GM19240 (cell line): ENCODE data around the gene TGFB1I1.
"Not testable (repeated sequence)": the region's sequence is repeated elsewhere in the genome, so short reads cannot be mapped to it uniquely, and the experiment has no call there.

Experiments used
- DNase-seq: peaks from one replicate; pipeline ENCODE4 v3.0.0; 2011; ENCODE audit warnings: low spot score; ENCODE audit not compliant: insufficient read length

TGFB1I1 gene

DNA sequence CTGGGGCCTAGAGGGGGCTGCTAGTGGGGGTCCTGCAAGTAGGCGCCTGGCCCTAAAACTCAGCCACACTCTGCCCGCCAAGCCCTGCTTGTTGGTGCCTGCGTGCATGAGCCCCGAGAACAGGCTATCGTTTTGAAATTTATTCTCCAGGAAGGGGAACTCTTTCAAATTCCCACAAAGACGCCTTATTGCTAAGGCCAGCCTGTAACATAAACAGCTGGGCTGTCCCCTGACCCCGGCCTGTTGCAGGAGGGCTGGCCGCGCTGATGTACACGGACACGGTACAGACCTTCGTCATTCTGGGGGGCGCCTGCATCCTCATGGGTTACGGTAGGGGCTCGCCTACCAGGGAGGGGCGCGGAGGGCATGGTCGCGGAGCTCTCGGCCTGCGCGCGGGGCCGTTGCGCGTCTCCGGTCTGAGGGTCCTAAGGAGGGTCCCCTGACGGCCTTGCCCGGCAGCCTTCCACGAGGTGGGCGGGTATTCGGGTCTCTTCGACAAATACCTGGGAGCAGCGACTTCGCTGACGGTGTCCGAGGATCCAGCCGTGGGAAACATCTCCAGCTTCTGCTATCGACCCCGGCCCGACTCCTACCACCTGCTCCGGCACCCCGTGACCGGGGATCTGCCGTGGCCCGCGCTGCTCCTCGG is 15.2 kb downstream of the TGFB1I1 start:
- no peak for DNase-seq

DNA sequence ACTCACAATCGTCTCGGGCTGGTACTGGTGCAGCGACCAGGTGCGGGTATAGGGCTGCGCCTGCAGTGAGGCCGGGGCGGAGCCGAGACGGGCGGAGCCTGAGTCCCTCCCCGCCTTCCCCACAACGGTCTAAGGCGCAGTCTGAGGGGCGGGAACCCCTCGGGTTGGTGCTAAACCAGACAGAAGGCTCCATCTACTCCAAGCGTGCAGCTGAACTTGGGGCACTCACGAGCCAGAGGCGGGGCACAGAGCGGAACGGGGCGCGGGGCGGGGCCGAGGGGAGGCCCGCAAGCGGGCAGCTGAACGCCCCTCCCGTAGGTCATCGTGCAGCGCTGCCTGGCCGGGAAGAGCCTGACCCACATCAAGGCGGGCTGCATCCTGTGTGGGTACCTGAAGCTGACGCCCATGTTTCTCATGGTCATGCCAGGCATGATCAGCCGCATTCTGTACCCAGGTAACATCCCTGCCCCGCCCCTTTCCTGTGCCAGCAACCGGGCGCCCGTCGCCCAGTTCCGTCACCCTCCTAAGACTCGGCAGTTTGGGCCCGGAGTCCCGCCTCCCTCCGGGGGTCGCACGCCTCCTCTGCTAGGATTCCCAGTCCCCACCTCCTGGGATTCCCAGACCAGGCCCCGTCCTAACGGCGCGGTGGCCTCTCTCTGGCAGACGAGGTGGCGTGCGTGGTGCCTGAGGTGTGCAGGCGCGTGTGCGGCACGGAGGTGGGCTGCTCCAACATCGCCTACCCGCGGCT is 15.9 kb downstream of the TGFB1I1 start:
- no peak for DNase-seq

DNA sequence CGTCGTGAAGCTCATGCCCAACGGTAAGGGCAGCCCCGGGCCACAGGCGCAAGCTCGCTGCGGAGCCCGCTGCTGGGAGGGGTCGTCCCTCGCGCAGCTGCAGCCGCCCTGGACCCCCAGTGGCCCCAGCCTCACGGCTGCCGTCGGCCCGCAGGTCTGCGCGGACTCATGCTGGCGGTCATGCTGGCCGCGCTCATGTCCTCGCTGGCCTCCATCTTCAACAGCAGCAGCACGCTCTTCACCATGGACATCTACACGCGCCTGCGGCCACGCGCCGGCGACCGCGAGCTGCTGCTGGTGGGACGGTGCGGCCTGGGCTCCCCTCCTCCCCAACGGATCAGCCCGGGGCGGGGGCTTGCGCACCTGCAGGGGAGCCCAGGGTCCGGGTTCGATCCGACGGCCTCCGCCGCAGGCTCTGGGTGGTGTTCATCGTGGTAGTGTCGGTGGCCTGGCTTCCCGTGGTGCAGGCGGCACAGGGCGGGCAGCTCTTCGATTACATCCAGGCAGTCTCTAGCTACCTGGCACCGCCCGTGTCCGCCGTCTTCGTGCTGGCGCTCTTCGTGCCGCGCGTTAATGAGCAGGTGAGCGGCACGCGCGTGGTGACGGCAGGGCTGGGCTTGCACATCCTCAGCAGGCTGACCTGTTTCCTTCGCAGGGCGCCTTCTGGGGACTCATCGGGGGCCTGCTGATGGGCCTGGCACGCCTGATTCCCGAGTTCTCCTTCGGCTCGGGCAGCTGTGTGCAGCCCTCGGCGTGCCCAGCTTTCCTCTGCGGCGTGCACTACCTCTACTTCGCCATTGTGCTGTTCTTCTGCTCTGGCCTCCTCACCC is 16.7 kb downstream of the TGFB1I1 start:
- DNase-seq: no peak

DNA sequence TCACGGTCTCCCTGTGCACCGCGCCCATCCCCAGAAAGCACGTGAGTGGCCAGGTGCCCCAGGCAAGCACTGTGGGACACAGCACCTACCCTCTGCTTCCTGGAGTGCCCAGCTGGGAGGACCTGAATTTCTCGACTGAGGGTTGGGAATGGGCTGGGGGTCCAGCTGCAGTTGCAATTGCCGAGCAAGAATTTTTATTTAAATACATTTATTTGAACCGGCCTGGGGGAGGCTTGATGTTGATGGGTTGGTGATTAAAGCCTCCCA is 17.3 kb downstream of the TGFB1I1 start:
- DNase-seq: no peak

DNA sequence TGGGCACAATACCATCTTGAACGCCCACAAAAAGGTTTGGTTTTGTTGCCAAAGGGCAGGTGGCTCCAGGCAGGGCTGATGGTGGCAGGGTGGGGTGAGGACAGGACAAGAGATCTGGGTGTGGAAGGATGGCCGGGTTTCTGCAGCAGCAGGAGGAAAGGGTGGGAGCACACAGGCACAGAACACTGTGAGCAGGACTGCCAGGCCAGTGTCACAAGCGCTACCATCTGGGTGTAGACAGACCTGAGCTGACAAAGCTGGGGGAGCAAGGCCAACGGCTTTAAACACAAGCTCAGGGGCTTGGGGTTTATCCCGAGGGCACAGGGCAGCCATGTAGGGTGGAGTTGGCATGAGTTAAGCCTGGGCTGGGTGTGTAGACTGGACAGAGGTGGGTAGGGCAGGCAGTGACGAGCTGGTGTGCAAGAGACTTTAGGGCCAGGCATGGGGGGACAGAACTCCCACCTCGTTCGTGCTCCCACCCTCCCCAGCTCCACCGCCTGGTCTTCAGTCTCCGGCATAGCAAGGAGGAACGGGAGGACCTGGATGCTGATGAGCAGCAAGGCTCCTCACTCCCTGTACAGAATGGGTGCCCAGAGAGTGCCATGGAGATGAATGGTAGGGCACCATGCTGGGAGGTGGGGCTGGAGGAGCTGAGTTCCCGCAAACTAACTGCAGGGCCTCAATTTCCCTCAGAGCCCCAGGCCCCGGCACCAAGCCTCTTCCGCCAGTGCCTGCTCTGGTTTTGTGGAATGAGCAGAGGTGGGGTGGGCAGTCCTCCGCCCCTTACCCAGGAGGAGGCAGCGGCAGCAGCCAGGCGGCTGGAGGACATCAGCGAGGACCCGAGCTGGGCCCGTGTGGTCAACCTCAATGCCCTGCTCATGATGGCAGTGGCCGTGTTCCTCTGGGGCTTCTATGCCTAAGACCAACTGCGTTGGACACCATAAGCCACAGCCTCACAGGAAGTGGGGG is 17.9 kb downstream of the TGFB1I1 start:
- DNase-seq: no peak

DNA sequence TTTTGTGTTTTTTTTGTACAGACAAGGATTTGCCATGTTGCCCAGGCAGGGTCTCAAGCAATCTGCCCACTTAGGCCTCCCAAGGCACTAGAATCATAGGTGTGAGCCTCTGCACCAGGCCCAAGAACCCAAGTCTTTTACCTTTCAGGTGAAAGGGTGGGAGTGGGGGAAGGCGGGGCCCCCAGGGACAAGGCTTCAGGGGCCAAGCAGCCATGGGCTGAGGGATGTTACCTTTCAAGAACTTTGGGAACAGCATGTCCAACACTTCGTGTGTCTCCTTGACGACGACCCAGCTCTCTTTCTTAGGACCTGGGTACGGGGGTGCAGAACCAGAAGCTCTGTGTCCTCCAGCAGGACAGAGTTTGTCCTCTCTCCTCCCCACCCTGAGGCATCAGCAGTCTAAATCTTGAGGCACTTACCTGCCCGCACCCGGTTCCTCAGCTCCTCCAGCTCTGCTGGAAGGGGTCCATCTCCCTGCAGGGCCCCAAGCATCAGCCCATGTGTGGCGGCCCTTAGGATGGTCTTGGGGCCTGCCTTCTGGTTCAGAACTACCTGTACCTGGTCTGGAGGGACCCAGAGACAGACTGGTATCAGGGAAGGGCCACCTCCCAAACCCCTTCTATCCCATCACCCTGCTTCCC is 19.9 kb downstream of the TGFB1I1 start:
- DNase-seq: no peak

DNA sequence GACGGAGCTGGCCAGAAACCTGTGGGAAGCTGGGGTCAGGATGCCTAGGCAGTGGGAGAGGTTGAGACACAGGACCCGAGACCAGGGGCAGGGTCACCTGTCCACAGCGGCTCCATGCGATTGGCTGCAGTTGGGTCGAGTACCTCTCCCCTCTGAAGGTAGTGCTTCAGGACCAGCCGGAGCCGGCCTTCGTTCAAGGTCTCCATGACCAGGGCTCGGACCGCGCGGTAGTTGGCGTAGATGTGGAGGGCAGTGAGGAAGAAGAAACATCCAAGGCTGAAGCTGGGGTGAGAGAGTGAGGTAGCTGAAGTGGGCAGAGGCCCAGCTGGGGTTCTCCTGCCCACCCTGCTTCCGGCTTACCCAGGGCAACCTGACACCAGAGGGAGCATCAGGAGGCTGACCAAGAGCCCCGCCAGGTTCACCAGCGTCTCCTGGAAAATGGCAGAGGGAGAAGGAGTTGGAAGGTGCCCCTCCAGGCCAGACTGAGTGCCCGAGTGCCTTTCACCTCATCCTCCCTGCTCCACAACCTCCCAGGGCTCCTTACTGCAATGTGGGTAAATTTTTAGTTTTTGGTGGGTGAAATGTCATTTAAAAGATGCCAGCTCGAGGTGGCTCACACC is 21.7 kb downstream of the TGFB1I1 start:
- no peak for DNase-seq

DNA sequence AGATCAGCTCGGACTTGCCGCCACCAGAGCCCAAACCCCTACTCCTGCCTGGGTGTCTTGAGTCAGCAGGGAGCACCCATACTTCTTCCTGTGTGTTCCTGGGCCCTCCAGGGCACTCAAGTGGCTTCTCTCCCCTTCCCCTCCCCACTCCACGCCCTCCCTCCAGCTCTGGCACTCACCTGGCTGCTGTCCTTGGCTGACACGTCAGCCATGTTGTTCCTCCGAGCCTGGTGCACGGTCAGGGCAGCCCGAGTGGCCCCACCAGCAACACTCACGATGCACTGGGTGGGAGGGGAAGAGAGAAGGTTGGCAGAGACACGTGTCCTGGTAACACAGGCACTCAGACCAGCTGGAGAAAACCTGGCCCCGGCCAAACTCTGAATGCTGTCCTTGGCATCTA is 24.7 kb downstream of the TGFB1I1 start:
- DNase-seq: no peak

DNA sequence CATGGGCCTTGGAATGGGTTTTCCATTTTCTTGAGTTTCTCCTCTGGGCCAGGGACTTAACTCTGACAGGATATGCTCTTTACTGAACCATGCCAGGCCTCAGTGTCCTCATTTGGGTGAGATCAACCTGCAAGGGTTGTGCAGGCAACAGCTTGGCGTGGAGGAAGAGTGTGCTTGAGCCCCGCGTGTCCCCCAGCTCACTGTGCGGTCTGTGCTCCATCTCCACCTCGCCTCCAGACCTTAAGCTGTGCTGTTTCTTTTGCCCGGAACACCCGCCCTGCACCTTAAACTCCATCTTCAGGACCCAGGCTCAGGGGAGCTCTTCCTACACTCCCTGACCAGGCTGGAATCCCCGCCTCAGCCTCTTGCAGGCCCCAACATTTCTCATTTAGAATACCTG is 26.5 kb downstream of the TGFB1I1 start:
- no peak for DNase-seq

DNA sequence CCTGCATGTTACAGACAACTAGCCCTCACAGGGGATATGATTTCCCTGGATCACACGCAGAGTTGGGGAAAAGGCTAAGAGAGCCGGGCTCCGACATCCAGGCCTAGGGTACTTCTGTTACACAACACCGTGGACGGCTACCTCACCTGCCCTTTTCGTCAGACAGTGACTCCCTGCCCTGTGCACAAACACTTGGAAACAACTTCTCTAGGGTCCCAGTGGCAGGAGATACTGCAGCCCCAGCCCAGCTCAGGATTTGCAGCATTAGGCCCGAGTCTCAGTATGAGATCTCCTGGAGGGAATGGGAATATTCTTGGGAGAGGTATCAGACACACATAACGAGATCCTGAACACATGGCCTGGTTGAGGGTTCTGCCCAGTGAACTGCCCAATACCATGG is 28.0 kb downstream of the TGFB1I1 start:
- no peak for DNase-seq

DNA sequence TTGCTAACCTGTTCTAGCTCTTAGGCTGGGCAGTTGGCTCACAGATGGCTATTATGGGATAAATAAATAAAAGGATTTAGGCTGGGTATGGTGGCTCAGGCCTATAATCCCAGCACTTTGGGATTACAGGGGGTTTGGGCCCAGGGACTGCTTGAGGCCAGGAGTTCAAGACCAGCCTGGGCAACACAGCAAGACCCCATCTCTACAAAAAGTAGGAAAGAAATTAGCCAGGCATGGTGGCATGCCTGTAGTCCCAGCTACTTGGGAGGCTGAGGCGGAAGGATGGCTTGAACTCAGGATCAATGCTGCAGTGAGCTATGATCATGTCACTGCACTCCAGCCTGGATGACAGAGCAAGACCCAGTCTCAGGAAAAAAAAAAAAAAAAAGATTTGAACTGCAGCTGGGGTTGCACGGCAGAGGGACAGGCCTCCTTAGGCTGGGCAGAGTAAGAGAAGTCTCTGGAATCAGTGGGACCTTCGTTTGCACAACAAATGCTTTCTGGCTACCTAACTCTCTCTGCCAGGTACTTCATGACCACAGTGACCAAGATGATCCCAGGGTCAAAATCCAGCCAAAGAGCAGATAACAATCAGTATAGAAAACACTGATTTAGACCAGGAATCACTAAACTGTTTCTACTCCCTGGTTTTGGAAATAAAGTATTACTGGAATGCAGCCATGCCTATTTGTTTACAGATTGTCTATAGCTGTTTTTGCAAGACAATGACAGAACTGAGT is 29.4 kb downstream of the TGFB1I1 start:
- no peak for DNase-seq

DNA sequence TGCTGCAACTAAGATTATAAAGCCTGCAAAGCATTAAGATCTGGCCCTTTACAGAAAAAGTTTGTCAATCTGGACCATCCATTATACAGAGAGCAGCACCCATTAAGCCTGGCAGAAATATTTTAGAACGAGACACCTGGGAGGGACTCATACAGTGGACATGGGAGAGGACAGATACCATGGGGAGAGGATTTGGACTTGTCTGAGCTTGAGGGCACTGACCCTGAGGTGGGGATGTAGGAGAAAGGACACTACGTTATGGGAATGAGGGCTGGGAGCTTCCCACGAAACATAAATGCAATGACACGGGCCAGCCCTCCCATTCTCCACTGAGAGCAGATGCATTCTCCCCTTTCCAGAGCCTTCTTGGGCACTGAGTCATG is 30.0 kb downstream of the TGFB1I1 start:
- DNase-seq: no peak

DNA sequence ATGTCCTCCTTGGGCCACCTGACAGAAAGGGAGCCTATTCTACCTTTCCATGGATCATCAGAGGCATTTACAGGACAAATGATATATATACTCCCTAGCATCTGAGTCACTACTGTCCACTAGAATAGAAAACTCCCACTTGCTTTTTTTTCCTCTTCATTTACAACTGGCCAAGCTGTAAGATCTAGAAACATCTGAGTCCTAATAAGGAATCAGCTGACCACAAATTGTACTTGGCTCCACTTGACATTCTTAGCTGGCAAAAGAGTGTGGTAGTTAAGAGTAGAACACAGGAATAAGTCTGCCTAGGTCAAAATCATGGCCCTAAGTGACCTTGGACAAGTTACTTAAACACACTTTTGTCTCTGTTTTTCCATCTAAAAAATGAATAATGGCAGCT is 31.0 kb downstream of the TGFB1I1 start:
- DNase-seq: no peak

DNA sequence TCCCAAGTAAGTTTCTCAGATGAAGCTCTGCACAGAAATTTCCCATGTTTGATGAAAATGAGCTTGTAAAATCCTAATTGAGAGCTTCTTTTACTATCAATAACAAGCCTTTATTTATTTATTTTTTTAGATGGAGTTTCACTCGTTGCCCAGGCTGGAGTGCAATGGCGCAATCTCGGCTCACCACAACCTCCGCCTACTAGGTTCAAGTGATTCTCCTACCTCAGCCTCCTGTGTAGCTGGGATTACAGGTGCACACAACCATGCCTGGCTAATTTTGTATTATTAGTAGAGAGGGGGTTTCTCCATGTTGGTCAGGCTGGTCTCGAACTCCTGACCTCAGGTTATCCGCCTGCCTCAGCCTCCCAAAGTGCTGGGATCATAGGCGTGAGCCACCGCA is 31.6 kb downstream of the TGFB1I1 start:
- DNase-seq: not testable (repeated sequence)

DNA sequence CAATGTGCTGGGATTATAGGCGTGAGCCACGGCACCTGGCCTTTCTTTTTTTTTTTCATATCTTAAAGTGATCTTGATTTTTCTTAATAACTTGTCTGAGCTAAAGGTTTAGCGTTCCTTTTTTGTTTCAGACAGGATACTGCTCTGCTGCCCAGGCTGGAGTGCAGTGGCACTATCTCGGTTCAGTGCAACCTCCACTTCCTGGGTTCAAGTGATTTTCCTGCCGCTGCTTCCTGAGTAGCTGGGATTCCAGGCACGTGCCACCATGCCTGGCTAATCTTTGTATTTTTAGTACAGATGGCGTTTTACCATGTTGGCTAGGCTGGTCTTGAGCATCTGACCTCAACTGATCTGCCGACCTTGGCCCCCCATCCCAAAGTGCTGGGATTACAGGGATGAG is 32.2 kb downstream of the TGFB1I1 start:
- DNase-seq: no peak

DNA sequence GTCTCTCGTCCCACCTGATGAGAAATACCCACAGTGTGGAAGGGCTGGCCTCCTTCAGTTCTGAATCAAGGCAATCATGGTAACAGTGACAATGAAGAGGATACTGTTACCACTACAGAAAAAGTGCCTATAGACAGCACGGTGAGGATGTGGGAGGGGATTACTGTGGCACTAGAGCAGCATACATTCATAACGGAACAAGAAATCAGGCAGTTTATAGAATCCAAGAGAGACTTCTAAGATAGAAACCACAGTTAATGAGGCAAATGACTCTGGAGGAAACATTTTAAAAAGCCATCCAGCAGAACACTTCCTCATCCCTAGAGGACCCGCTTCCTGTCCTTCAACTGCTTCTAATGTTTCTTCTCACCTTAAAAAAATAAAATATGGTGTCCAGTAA is 33.5 kb downstream of the TGFB1I1 start:
- no peak for DNase-seq

DNA sequence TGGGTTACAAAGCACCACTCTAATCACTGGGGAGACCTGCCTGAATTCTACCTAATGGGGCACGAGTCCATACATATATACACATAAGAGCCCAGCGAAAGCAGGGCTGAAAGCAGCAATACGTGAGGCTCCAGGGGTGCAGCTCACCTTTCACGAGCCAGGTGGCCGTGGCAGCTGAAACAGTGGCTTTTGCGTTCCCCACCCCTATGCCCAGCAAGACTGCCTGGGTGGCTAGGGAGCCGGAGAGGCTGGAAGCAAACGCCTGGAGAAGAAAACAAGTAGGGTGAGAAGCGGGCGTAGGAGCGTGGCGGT is 35.6 kb downstream of the TGFB1I1 start:
- DNase-seq: no peak

DNA sequence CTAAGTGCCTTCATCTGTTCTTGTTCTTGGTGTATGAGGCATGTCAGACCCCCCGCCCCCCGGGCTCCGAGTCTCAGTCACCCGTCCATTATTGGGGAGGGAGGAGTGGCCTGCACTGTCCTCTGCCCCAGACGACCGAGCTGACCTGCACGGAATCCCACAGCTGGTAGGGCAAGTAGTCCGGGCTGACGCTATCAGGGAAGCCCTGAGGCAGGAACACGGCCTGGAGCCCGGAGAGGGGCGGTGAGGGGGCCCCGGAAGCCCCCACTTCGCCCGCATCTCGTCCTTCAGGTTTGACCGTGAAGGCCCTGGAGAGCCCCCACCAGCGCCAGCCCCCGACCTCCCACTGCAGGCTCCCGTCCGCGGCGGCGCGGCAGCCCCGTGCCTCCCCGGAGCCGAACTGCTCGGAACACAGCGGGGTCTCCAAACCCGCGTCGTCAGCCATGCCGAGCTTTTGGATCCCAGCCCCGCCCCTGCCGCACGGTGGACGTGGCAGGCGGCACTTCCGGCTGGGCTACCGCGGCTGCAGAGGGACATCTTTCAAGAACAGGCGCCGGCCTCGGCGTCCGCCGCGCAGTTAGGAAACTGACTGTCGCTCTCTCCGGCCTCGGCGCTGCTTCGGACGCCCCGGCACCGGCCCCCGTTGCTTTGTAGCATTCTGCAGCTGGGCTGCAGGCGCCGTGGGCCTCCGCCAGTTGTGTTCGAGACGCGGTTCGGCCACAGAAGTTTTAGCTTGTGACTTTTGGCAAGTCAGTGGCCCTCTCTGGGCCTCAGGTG is 36.2 kb downstream of the TGFB1I1 start, which contains the start of gene RUSF1:
RUSF1 (minus strand) TSS at position 463 of the 777 bp plus-strand sequence; CDS start at position 445, 18 bp downstream.
- DNase-seq: peak; percentile 68

DNA sequence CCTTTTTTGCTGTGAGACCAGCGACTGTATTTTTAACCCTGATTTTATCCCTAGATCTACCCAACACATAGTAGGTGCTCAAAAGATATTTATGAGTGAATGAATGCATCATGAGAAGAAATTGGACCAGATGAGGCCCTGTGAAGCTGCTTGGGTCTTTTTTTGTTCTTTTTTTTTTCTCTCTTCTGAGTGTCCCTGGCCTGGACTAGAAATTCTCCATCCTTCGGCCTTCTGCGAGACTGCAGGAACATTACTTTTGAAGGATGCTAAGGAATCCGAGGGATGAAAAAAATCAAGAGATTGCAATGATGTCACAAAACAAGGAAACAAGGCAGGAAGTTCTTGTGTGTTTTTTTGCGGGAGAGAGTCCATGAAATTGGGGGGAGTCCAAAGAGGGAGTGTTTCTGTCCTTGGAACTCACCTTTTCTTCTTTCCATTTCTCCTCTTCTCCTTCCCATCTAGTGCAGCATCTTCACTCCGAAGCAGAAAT is 36.8 kb downstream of the TGFB1I1 start:
- DNase-seq: no peak
